ENCODE data around the gene AACS.

DNA sequence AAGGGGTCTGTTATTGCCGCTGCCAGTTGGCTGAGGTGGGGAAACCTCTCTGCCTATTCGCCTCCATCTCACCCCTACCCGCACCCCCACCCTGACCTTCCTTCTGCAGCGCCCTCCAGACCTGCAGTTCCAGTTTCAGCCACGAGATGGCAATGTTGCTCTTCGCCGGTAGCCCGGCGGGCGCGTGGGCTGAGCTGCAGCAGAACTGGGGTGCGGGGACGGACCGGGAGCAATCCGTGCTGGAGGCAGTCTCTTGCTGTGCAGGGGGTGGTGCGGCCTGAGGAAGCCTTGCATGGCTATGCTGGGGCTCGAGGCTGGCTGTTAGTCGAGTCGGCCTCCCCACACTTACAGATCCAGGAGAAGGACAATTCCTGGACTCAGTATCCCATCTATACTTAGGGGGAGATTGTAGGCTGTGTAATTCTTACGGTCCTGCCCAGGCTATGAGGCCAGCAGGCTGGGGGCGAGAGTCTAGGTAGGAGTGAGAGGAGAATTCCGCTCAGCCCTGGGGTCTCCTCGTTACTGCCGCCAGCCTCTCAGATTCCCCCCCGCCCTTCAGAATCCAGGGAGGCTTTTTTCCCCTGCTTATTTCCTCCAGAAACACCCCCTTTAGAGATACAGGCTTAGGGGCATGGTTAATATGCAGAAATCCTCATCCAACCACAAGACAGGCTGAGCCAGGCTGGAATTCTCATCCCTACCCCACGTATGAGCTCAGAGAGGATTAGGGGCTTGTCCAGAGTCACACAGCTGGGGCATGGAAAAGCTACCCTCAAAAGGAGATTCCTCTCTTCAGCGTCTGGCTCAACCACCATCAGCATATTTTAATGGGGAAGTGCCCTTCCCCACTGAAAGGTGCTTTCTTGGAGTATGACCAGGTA is 118.2 kb downstream of the AACS start:
- no peak for TF ChIP-seq MTA3 (IDR thresholded peaks at IDR 0.05; ENCODE audit: borderline replicate concordance, low read length)
- TF ChIP-seq RAD21 (IDR thresholded peaks at IDR 0.05; ENCODE audit: insufficient read depth, low read depth, low read length) = peak; percentile 99
- TF ChIP-seq BHLHE40 (IDR thresholded peaks at IDR 0.05; ENCODE audit: borderline replicate concordance in 1 of 2, low read depth in 2 of 2, low read length in 1 of 2) = peak in 1 of 2 experiments; percentile 32; a peak in 2 of 4 replicates
- no peak for TF ChIP-seq POLR2AphosphoS2 (IDR thresholded peaks at IDR 0.05; ENCODE audit: low read depth, low read length)
- TF ChIP-seq, protein P1, sequence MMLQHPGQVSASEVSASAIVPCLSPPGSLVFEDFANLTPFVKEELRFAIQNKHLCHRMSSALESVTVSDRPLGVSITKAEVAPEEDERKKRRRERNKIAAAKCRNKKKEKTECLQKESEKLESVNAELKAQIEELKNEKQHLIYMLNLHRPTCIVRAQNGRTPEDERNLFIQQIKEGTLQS (IDR thresholded peaks at IDR 0.05; ENCODE audit: borderline replicate concordance, extremely low read depth, low read depth, low read length) = 0 out of 2 replicates have a peak, but pooled peaks have one; percentile 15
- TF ChIP-seq, protein P2, sequence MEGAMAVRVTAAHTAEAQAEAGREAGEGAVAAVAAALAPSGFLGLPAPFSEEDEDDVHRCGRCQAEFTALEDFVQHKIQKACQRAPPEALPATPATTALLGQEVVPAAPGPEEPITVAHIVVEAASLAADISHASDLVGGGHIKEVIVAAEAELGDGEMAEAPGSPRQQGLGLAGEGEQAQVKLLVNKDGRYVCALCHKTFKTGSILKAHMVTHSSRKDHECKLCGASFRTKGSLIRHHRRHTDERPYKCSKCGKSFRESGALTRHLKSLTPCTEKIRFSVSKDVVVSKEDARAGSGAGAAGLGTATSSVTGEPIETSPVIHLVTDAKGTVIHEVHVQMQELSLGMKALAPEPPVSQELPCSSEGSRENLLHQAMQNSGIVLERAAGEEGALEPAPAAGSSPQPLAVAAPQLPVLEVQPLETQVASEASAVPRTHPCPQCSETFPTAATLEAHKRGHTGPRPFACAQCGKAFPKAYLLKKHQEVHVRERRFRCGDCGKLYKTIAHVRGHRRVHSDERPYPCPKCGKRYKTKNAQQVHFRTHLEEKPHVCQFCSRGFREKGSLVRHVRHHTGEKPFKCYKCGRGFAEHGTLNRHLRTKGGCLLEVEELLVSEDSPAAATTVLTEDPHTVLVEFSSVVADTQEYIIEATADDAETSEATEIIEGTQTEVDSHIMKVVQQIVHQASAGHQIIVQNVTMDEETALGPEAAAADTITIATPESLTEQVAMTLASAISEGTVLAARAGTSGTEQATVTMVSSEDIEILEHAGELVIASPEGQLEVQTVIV (IDR thresholded peaks at IDR 0.05; ENCODE audit: borderline replicate concordance, partially characterized antibody) = no peak
- no peak for TF ChIP-seq EZH2 (IDR thresholded peaks at IDR 0.05; ENCODE audit: borderline replicate concordance, control insufficient read depth, low read depth, low read length)
- TF ChIP-seq, protein P3, sequence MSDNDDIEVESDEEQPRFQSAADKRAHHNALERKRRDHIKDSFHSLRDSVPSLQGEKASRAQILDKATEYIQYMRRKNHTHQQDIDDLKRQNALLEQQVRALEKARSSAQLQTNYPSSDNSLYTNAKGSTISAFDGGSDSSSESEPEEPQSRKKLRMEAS (IDR thresholded peaks at IDR 0.05; ENCODE audit: low read depth, low read length) = 0 out of 2 replicates have a peak, but pooled peaks have one; percentile 51
- TF ChIP-seq NRF1 (conservative IDR thresholded peaks at IDR 0.05; ENCODE audit: low read depth, low read length) = no peak
